Stimulated activated CD8-positive, alpha-beta memory T cell treated with anti-CD3 and anti-CD28 coated beads, Interleukin-4, amount 100 ng/mL, for 1 hour (primary cell): ENCODE results near the gene ZNF747.

Experiments used
- DNase-seq, 2 donors: peaks; one replicate each; pipeline ENCODE4 v3.0.0-alpha.2; 2020; ENCODE audit warnings: low read depth in 2 of 2, low spot score in 1 of 2

Gene ZNF747

DNA sequence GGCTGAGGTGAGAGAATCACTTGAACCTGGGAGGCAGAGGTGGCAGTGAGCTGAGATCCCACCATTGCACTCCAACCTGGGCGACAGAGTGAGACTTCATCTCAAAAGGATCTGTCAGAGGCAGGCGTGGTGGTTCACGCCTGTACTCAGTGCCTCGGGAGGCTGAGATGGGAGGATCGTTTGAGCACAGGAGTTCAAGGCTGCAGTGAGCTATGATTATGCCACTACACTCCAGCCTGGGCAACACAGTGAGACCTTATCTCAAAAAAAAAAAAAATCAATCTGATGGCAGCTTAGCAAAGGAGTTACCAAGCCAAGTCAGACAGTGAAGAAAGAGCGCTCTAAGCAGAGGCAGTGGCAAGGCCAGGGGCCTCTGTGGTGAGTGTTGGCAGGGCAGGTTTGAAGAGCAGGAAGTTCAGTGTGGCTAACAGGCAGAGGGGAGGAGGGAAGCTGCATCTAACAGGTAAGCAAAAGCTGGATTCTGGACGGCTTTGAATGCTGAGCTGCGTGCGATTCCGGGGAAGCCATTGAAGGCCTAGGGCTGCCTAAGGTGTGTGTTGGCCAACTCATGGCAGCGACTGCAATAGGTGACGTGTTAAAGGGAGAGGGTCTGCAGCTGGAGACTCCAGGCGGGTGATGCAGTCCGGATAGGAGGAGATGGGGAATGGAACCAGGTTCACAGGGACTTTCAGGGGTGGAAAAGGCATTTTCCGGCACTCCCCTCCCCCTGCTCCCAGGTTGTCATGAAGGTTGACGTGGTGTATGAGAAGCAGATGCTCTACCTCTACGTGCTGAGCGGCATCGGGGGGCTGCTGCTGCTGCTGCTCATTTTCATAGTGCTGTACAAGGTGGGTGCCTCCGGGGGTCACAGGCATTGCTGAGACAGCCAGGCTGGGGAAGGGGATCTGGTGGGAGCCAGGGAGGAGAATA is 15.3 kb downstream of the ZNF747 start:
- no peak for DNase-seq

DNA sequence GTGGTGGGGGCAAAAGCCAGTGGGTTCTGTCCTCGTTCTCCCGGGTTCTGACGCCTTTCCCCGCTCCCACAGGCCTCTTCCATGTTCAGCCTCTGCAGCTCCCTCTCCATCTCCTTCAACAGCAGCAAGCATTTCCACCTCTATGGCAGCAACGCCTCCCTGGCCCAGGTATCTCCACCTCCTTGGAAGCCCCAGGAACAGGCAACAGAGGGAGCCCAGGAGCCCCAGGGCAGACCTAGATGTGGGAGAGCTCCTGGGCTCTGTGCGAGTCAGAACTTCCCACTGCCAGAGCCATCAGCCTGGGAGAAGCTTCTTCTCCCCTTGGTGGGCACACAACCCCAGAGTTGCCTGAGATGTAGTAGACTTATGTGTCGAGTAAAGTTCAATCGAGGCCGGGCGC is 16.1 kb downstream of the ZNF747 start:
- no peak for DNase-seq

DNA sequence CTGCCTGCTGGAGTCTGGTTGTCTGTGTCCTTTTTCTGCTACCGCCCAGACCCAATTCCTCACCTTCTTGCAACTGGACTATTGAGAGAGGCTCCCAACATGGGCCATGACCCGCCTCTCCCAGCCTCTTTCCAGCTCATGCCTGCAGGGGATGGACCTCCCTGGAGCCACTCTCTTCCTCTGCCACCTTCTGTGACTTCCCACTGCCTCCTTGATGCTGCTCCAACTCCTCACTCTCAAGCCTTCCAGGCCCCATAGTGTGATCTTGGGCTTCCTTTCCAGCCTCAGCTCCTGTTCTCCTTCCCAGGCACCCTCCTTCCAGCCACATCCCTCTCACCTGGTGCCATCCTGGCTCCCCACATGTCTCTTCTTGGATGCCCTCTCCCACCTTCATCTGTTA is 19.4 kb downstream of the ZNF747 start:
- no peak for DNase-seq

DNA sequence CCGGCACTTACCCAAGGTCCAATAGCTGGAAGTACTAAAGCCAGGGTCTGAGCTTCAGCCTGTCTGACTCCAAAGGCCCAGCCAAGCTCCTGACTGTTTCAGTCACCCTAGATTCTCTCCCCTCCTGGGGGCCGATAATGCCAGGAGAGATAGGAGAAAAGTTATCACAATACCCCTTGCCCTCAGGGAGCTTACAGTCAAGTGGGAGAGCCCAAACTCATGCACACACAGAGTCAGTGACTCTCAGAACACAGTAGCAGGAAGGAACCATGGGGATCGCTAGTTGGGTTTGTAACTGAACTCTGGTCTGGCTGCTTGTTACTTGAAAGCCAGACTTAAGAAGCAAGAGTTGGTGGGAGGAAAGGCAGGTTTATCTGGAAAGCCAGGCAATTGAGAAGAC is 23.1 kb downstream of the ZNF747 start:
- no peak for DNase-seq

DNA sequence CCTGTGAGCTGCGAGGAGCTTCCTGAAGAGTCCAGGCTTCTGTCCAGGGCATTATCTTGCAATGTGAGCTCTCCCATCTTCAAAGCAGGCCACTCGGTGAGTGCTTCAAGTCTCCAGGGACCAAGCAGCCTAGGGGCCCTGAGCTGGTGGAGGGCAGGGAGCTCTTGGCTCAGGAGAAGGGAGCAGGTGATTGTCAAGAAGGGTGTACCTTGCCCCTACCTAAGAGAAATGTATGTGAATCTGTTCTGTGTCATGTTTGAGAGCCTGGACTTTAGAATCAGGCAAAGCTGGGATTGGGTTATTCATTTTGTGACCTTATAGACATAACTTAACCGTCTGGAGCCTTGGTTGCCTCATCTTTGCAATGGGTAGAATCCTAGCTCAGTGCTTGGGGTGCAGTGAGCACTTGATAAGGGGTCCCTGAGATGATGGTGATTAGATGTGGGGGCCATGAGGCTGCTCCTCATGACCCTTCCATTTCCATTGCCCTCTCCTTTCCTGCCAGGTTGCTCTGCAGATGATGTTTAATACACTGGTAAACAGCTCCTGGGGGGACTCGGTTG is 24.2 kb downstream of the ZNF747 start:
- no peak for DNase-seq

DNA sequence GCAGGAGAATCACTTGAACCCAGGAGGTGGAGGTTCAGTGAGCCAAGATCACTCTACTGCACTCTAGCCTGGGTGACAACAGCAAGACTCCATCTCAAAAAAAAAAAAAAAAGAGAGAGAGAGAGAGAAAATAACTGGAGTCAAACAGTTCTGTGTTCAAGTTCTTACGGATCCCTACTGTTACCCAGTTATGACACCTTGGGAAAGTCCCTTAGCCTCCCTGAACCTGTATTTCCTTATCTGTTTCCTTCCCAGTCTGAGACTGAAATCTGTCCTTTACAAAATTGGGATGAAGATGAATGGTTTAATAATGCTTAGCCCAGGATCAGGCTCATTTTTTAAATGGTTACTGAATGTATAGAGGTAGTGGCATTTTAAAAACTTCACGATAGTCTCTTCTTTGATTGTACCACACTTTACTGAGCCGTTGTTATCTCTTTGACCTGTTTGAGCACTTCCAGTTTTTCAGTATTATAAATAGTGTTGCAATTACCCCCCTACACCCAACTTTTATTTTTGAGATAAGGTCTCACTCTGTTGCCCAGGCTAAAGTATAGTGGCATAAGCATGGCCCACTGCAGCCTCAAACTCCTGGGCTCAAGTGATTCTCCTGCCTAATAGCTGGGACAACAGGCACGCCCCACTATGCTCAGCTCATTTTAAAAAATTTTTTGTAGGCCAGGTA is 25.4 kb downstream of the ZNF747 start:
- DNase-seq: no peak

DNA sequence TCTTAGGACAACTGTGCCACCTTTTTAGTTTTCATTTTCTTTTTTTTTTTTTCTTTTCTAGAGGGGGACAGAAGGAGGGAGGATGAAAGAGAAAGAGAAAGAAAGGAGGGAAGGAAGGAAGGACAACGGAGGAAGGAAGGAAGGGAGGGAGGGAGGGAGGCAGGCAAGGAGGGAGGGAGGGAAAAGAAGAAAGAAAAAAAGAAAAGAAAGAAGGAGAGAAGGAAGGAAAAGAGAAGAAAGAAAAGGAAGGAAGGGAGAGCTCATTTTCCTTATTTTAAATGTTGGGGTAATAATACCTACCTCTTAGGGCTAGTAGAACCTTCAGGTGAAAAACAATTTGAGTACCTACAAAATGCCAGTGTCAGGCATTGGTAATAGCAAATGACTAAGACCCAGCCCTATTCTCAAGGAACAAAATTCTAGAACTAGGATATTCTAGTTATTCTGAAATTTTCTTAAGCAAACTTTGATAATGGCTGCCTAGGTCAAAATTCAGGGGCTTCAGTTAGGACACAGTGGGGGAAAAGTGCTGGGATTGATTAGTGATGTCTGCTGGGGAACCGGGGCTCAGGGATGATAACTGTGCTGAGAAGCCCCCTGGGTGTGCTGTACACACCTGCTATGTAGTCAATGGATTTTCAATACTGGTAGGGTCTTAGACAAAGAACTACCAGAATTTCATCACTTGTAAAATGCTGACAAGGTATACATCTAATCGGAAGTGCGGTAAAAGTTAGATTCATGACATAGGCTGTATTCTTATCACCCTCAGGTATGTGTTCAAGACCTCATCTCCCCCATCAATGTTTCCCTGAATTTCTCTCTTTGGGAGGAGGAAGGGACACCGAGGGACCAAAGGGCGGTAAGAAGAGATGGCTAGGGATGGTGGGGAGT is 31.0 kb downstream of the ZNF747 start:
- DNase-seq: no peak

DNA sequence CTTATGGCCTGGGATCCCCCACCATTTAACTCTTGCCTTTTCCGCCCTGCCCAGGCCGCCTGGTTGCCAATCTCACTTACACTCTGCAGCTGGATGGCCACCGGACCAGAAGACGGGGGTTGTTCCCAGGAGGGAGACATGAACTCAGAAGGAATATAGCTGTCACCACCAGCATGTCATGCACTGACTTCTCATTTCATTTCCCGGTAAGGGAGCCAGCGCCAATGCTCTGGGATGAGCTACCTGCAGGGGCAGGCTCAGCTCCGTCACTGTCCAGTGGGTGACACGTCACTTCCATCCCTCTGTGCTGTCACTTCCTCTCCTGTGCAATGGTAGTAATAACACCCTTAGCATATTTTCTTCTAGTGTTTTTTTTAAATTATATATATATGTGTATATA is 35.4 kb downstream of the ZNF747 start:
- no peak for DNase-seq

DNA sequence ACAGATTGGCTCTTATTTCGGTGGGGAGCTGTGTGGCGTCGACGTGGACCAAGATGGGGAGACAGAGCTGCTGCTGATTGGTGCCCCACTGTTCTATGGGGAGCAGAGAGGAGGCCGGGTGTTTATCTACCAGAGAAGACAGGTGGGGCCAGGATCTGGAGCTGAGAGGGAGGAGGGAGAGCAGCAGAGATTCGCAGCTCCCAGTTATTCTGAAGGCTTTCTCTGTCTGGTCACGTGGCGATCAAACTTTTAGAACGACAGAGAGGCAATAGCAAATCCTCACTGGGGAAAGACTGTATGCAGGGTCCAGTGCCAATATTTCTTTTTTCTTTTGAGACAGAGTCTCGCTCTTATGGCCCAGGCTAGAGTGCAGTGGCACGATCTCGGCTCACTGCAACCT is 39.9 kb downstream of the ZNF747 start:
- no peak for DNase-seq

DNA sequence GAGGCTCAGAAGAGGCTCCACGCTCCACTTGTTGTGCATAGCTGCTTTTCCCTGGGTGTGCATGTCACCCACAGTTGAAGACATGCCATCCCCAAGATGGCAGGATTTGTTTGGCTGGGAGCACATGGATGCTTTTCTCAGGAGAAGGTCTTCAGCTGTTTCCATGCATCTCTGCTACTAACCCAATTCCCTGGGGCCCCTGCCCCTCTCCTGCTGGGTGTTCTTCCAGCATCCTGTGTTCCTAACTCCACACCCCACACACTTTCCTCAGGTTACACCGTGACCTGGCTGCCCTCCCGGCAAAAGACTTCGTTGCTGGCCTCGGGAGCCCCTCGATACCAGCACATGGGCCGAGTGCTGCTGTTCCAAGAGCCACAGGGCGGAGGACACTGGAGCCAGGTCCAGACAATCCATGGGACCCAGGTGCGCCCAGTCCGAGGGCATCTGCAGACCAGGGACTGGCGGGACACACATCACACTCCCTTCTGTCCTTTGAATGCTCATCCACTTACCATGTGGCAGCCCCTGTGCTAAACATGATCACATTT is 40.6 kb downstream of the ZNF747 start:
- no peak for DNase-seq

DNA sequence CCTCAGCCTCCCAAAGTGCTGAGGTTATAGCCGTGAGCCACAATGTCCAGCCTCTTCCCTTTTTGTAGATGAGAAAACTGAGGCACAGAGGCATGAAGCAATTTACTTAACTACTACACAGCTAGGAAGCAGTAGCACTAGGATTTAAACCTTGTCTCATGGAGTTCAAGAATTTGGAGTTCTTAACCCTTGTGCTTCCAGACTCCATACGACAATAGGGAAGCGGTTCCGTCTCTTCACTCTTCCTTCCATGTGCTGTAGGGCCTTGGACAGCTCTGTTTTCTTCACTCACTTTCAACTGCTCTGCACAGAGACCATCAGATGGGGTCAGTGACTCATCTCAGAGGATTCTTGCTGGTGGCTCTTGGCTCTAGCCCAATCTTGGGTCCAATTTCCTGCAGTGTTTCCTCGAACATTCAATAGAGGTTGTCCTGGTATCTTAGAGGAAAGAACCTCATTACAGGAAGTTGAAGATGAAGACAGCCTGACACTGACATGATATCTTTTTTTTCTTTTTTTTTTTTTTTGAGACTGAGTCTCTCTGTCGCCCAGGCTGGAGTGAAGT is 42.8 kb downstream of the ZNF747 start:
- peak in 1 of 2 donors; percentile 10 for DNase-seq

DNA sequence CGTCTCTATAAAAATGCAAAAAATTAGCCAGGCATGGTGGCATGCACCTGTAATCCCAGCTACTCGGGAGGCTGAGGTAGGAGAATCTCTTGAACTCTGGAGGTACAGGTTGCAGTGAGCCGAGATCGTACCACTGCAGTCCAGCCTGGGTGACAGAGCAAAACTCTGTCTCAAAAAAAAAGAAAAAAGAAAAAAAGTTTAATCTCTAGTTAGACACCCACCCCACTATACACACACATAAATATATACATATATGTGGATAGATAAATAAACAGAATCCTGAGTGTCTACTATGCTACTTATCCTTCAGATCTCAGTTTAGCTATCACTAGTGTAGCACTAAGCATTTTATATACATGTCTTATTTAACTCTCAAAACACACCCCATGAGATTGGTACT is 43.4 kb downstream of the ZNF747 start:
- no peak for DNase-seq

DNA sequence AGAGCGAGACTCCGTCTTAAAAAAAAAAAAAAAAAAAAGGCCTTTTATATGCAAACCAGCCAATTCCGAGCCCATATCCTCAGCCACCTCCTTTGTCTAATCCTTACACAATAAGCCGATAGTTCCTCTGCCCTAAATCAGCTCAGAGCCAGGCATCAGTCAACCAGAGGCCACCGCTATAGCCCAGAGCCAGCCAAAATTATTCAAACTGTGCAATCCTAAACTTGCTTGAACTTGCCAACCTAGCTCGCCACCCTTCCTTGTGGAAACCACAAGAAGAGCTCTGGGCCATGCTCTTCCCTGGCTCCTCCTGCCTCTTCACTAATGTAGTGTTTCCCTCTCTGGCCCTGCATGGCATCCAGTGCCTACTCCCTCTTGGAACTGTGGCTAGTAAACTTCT is 44.4 kb downstream of the ZNF747 start:
- no peak for DNase-seq

DNA sequence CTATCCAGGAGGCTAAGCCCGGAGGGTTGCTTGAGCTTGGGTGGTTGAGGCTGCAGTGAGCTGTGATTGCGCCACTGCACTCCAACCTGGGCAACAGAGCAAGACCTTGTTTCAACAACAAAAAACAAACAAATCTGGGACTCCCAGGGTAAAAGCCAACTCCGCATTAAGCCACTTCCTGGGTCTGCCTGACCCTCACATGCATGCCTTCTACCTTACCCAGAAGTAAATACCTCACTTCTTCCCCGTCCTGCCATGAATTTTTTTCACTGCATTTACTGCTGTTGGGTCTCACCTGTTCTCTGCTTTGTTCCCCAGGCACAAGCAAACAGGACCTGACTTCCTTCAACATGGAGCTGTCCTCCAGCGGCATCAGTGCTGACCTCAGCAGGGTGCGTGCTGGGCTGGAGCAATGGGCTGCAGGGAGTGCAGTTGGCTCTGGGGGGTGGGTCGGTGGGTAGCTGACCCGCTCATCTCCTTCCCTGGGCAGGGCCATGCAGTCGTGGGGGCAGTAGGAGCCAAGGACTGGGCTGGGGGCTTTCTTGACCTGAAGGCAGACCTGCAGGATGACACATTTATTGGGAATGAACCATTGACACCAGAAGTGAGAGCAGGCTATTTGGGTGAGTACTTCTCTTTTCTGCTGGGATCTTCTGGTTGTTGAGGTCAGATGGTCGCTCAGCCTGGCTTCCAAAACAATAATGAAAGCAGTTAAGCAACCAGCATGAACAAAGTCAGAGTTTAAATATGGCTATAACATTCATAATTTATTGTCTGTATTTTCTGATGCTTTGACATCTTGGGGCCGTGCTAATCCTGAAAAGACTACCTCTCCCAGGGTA is 45.7 kb downstream of the ZNF747 start:
- DNase-seq: no peak

DNA sequence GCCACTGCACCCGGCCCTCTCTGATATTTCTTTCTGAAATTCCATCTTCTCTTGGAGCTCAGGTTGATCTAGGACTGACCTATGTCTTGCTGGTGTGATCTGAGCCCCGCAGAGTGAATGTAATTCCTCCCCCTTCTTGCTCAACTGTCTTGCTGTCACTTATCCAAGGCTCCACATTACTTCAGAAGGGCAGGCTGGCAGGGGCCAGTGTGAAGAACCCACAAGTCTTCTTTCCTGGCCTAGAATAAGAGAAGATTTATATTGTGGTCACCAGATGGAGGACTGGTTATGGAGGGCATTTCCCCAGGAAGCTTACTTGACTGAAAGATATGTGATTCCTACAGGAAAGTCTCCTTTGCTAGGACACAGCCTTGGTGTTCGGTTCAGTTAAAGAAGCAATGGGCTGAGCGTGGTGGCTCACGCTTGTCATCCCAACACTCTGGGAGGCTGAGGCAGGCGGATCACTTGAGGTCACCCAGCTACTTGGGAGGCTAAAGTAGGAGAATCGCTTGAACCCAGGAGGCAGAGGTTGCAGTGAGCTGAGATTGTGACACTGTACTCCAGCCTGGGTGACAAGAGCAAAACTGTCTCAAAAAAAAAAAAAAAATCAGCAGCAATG is 48.7 kb downstream of the ZNF747 start:
- DNase-seq: no peak

DNA sequence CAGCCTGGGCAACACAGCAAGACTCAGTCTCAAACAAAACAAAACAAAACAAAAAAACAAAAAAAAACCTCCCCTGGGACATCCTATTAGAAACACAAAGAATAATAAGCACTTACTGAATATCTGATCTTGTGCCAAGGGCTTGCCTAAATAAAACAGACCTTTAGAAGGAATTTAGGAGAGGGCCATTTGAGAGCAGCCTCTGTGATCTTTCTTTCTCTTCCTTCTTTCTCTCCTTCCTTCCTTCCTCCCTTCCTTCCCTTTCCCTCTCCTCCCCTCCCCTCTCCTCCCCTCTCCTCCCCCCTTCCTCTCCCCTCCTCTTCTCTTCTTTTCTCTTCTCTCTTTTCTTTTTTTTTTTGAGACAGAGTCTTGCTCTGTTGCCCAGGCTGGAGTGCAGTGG is 49.8 kb downstream of the ZNF747 start:
- DNase-seq: no peak

DNA sequence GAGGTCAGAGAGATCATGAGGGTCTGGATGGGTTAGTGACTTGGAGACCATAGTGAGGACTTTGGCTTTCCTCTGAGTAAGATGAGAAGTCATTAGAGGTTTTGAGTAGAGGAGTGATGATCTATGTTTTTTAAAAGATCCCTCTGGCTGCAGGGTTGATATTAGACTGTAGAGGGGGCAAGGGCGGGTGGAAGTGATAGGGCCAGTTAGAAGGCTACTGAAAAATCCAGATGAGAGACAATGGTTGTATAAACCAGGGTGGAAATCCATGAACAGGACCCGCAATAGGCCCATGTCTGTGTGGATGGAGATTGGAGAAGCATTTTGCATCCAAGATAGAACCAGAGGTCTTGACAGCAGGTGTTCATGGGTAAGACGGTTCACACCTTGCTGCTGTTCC is 52.3 kb downstream of the ZNF747 start:
- no peak for DNase-seq

DNA sequence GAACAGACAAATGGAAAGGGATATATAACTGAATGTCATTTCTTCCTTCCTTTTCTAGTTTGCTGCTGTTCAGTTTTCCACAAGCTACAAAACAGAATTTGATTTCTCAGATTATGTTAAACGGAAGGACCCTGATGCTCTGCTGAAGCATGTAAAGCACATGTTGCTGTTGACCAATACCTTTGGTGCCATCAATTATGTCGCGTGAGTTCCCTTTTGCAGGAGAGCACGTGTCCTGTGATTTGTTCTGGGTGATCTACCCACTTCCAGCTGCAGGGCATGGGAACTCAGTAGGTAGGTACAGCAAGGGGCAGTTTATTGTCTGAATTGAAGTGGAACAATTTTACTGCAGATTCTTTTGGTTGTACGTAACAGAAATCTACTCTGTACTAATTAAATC is 53.3 kb downstream of the ZNF747 start:
- no peak for DNase-seq
